ENCODE data around the gene DCAKD. TPM values are rescaled to one million over a fixed set of nuclear protein-coding genes. Genes with fewer than 3 reads are reported as not detected.

Gene DCAKD
- total RNA-seq, 1 experiment from 2014 or later = 48.3 TPM

DNA sequence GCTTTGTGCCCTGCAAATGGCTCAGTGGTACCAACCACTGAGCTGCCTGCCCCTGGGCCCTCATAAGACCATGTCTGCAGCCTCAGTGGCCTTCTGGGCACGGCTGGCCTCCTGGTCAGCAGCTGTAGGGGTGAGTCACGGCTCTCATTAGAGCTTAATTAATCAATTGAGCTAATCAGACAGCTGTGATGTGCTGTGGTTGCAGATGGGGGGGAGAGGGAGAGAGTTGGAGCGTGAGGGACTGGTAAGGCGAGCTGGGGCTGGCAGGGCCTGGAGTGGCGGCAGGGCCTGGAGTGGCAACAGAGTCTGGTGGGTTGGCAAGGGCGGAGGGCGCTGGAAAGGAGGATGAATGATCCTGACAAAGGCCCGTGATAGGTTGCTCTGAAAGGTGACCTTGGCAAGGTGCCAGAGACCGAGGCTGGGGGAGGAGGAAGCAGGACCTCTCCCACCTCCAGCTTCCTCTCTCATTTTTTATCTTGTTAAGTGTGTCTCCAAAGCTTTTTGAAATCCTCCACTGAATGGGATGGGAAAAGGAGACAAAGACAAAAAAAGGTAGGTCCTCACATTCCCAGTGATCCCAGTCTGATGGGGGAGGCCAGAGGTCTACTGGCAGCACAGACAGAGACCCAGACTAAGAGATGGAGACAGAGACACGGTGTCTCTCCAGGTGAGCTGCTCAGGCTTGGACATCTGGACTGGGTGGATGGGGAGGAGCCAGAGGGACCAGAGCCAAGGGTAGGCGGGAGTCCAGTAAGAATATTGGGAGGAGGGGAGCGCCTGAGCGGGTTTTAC, 41.6 kb downstream of the DCAKD start:
- H3K23ac ChIP-seq (ENCODE audit: insufficient read length, low read depth, low read length) = no peak overlapping the region
- H4K20me1 ChIP-seq (ENCODE audit: control insufficient read depth, insufficient read depth, insufficient read length) = no peaks in the 10 kb centered on the region
- H3K18ac ChIP-seq (ENCODE audit: insufficient read length, low read depth, low read length) = no peak overlapping the region
- no peaks in the 10 kb centered on the region for H3K79me1 ChIP-seq (ENCODE audit: insufficient read depth, low read depth, low read length, poor library complexity, severe bottlenecking)
- H3K56ac ChIP-seq (ENCODE audit: insufficient read length, low read depth, low read length) = no peak overlapping the region
- no peak overlapping the region for H3K4ac ChIP-seq (ENCODE audit: low read depth, low read length)
- H2BK20ac ChIP-seq (ENCODE audit: low read depth, low read length, poor library complexity, severe bottlenecking) = no peak overlapping the region
- H3K27ac ChIP-seq (ENCODE audit: insufficient read length, low read depth, low read length) = no peak overlapping the region
- H3K4me1 ChIP-seq (ENCODE audit: insufficient read depth, low read length) = no peaks in the 10 kb centered on the region; the same call in 1 of the 2 replicates
- H3K27me3 Mint-ChIP-seq (ENCODE audit: low read depth) = peaks cover 18% of the 10 kb centered on the region
- DNase-seq = no peak
- no peak overlapping the region for H2BK12ac ChIP-seq (ENCODE audit: insufficient read length, low read depth, low read length)
- H3K23me2 ChIP-seq (ENCODE audit: insufficient read length, low read depth, low read length, poor library complexity, severe bottlenecking) = no peaks in the 10 kb centered on the region
- H3K27ac Mint-ChIP-seq = no peak overlapping the region
- no peaks in the 10 kb centered on the region for H3K27me3 ChIP-seq (ENCODE audit: insufficient read depth, low read length)
- no peaks in the 10 kb centered on the region for H3K9me3 ChIP-seq (ENCODE audit: control insufficient read depth, low read depth, low read length)
- H4K8ac ChIP-seq (replicated peaks; ENCODE audit: insufficient read length, low read depth, low read length) = no peak overlapping the region
- H3K4me3 Mint-ChIP-seq = no peak overlapping the region
- H3K4me2 ChIP-seq (ENCODE audit: insufficient read depth, insufficient read length, low read length) = no peak overlapping the region
- no peak overlapping the region for H2AK5ac ChIP-seq (ENCODE audit: insufficient read length, low read length)
- H2BK120ac ChIP-seq (ENCODE audit: low read depth, low read length, poor library complexity, severe bottlenecking) = no peak overlapping the region
- H3K79me2 ChIP-seq (ENCODE audit: insufficient read depth, low read length) = no peaks in the 10 kb centered on the region
- H2AFZ ChIP-seq (ENCODE audit: low read length) = no peak overlapping the region
- H3K9me3 Mint-ChIP-seq = no peaks in the 10 kb centered on the region
- WGBS (ENCODE audit: extremely low coverage, insufficient read length, low lambda C conversion rate) = no CpG with 5 or more reads among the region's 13 CpGs
- TF ChIP-seq, protein P1, sequence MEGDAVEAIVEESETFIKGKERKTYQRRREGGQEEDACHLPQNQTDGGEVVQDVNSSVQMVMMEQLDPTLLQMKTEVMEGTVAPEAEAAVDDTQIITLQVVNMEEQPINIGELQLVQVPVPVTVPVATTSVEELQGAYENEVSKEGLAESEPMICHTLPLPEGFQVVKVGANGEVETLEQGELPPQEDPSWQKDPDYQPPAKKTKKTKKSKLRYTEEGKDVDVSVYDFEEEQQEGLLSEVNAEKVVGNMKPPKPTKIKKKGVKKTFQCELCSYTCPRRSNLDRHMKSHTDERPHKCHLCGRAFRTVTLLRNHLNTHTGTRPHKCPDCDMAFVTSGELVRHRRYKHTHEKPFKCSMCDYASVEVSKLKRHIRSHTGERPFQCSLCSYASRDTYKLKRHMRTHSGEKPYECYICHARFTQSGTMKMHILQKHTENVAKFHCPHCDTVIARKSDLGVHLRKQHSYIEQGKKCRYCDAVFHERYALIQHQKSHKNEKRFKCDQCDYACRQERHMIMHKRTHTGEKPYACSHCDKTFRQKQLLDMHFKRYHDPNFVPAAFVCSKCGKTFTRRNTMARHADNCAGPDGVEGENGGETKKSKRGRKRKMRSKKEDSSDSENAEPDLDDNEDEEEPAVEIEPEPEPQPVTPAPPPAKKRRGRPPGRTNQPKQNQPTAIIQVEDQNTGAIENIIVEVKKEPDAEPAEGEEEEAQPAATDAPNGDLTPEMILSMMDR (conservative IDR thresholded peaks at IDR 0.05) = no peak
- no peak overlapping the region for H4K5ac ChIP-seq (ENCODE audit: insufficient read length, low read depth, low read length)
- peaks cover 22 to 41% of the 10 kb centered on the region in 2 experiments for H3K4me1 Mint-ChIP-seq
- H4K91ac ChIP-seq (ENCODE audit: insufficient read length, low read depth, low read length) = no peak overlapping the region
- H2BK15ac ChIP-seq (ENCODE audit: low read depth, low read length) = no peak overlapping the region
- H3K9ac ChIP-seq (ENCODE audit: extremely low read depth, insufficient read length, low read length) = no peak overlapping the region
- H3K14ac ChIP-seq (ENCODE audit: insufficient read depth, low read length) = no peak overlapping the region
- no peak overlapping the region for H3T11ph ChIP-seq (ENCODE audit: low read length)
- no peak overlapping the region for H2BK5ac ChIP-seq (ENCODE audit: insufficient read length, low read length)
- no peaks in the 10 kb centered on the region for H3K36me3 Mint-ChIP-seq (ENCODE audit: insufficient read depth in 1 of 3, low read depth in 3 of 3)

Data from H9 (cell line).